ENCODE data around the gene KCNMA1. TPM values are rescaled to one million over a fixed set of nuclear protein-coding genes. Genes with fewer than 3 reads are reported as not detected.
"Not testable (repeated sequence)": the region's sequence is repeated elsewhere in the genome, so short reads cannot be mapped to it uniquely, and the experiment has no call there.

KCNMA1 gene
- polyA plus RNA-seq, 6 donors from 2014 or later: not detected

GRCh38 chr10:77421591-77421990 lies 216.0 kb downstream of the KCNMA1 start:
- Mint-ChIP-seq H3K36me3 (no peaks in the 10 kb centered on the region), H3K27ac (no peak overlapping the region), H3K4me3 (no peak overlapping the region), H3K27me3 (peaks cover 4 to 20% (median 6%) of the 10 kb centered on the region in 3 donors), H3K9me3 (no peaks in the 10 kb centered on the region), H3K4me1 (no peaks in the 10 kb centered on the region)
- no peak for DNase-seq
- no peak for ATAC-seq (ENCODE audit: low read depth in 2 of 2)

- Mint-ChIP-seq H3K9me3 (no peaks in the 10 kb centered on the region), H3K27ac (no peak overlapping the region), H3K27me3 (peaks cover 4 to 20% (median 8%) of the 10 kb centered on the region in 3 donors), H3K36me3 (no peaks in the 10 kb centered on the region), H3K4me1 (no peaks in the 10 kb centered on the region), H3K4me3 (no peak overlapping the region)
- no peak for ATAC-seq (ENCODE audit: low read depth in 2 of 2)
- no peak for DNase-seq
Observed at GRCh38 chr10:77420947-77421523, 216.6 kb downstream of the KCNMA1 start.

- Mint-ChIP-seq H3K36me3 (no peaks in the 10 kb centered on the region), H3K27me3 (peaks cover 5 to 20% (median 10%) of the 10 kb centered on the region in 3 donors), H3K4me1 (no peaks in the 10 kb centered on the region), H3K27ac (no peak overlapping the region), H3K4me3 (no peak overlapping the region), H3K9me3 (no peaks in the 10 kb centered on the region)
- DNase-seq (no peak), ATAC-seq (ENCODE audit: low read depth in 2 of 2) (no peak)
Observed at GRCh38 chr10:77419979-77420378, 217.6 kb downstream of the KCNMA1 start.

GRCh38 chr10:77419056-77419455 lies 218.6 kb downstream of the KCNMA1 start:
- no peaks in the 10 kb centered on the region for H3K4me1 Mint-ChIP-seq

GRCh38 chr10:77417806-77418640 lies 219.6 kb downstream of the KCNMA1 start:
- no peak overlapping the region for H3K4me3 Mint-ChIP-seq
- no peak for DNase-seq
- no peaks in the 10 kb centered on the region for H3K9me3 Mint-ChIP-seq
- no peak overlapping the region for H3K27ac Mint-ChIP-seq
- no peaks in the 10 kb centered on the region for H3K36me3 Mint-ChIP-seq
- no peak for ATAC-seq (ENCODE audit: low read depth in 2 of 2)
- peaks cover 12 to 20% (median 17%) of the 10 kb centered on the region in 3 donors for H3K27me3 Mint-ChIP-seq
- no peaks in the 10 kb centered on the region for H3K4me1 Mint-ChIP-seq

More at GRCh38 chr10:77419056-77419455, 218.6 kb downstream of the KCNMA1 start:
- H3K27me3 Mint-ChIP-seq: peaks cover 10 to 20% (median 11%) of the 10 kb centered on the region in 3 donors
- H3K4me3 Mint-ChIP-seq: peak overlapping the region in 1 of 8 donors; percentile 5
- H3K9me3 Mint-ChIP-seq: no peaks in the 10 kb centered on the region
- no peak for DNase-seq
- H3K36me3 Mint-ChIP-seq: no peaks in the 10 kb centered on the region
- H3K27ac Mint-ChIP-seq: peak overlapping the region in 1 of 6 donors; percentile 48
- ATAC-seq (ENCODE audit: low read depth in 2 of 2): no peak

GRCh38 chr10:77417359-77417758 lies 220.2 kb downstream of the KCNMA1 start:
- Mint-ChIP-seq H3K27me3 (peaks cover 12 to 17% (median 15%) of the 10 kb centered on the region in 3 donors), H3K9me3 (no peaks in the 10 kb centered on the region), H3K4me1 (no peaks in the 10 kb centered on the region), H3K4me3 (no peak overlapping the region), H3K36me3 (no peaks in the 10 kb centered on the region), H3K27ac (no peak overlapping the region)
- ATAC-seq (ENCODE audit: low read depth in 2 of 2) (no peak), DNase-seq (no peak)

- Mint-ChIP-seq H3K4me3 (no peak overlapping the region), H3K36me3 (no peaks in the 10 kb centered on the region)
Observed at GRCh38 chr10:77416311-77417135, 221.1 kb downstream of the KCNMA1 start.

GRCh38 chr10:77415313-77415960 lies 222.2 kb downstream of the KCNMA1 start:
- H3K36me3 Mint-ChIP-seq: no peaks in the 10 kb centered on the region
- peaks cover 0 to 2% (median 0%) of the 10 kb centered on the region in 7 donors for H3K9me3 Mint-ChIP-seq
- H3K4me1 Mint-ChIP-seq: no peaks in the 10 kb centered on the region
- ATAC-seq (ENCODE audit: low read depth in 2 of 2) (no peak), DNase-seq (no peak)
- H3K27ac Mint-ChIP-seq: no peak overlapping the region
- H3K4me3 Mint-ChIP-seq: no peak overlapping the region
- peaks cover 6 to 19% (median 12%) of the 10 kb centered on the region in 3 donors for H3K27me3 Mint-ChIP-seq

More at GRCh38 chr10:77416311-77417135, 221.1 kb downstream of the KCNMA1 start:
- DNase-seq (no peak), ATAC-seq (ENCODE audit: low read depth in 2 of 2) (no peak)
- Mint-ChIP-seq H3K4me1 (no peaks in the 10 kb centered on the region), H3K27me3 (peaks cover 12% of the 10 kb centered on the region in 3 donors), H3K27ac (no peak overlapping the region), H3K9me3 (no peaks in the 10 kb centered on the region)

GRCh38 chr10:77413231-77413630 lies 224.4 kb downstream of the KCNMA1 start:
- H3K27me3 Mint-ChIP-seq: peaks cover 6 to 20% (median 12%) of the 10 kb centered on the region in 3 donors
- DNase-seq (no peak), ATAC-seq (ENCODE audit: low read depth in 2 of 2) (no peak)
- H3K4me1 Mint-ChIP-seq: no peaks in the 10 kb centered on the region
- H3K27ac Mint-ChIP-seq: no peak overlapping the region
- H3K36me3 Mint-ChIP-seq: no peaks in the 10 kb centered on the region
- H3K9me3 Mint-ChIP-seq: peaks cover 0 to 2% (median 0%) of the 10 kb centered on the region in 7 donors
- no peak overlapping the region for H3K4me3 Mint-ChIP-seq

- H3K4me3 Mint-ChIP-seq; H3K4me1 Mint-ChIP-seq; DNase-seq; H3K9me3 Mint-ChIP-seq; ATAC-seq (ENCODE audit: low read depth in 2 of 2); H3K36me3 Mint-ChIP-seq: not testable (repeated sequence)
- Mint-ChIP-seq H3K27me3 (peaks cover 6 to 20% (median 12%) of the 10 kb centered on the region in 3 donors), H3K27ac (peak overlapping the region in 1 of 6 donors; percentile 4)
Observed at GRCh38 chr10:77412573-77413133, 225.0 kb downstream of the KCNMA1 start.

GRCh38 chr10:77411805-77412204 lies 225.8 kb downstream of the KCNMA1 start:
- Mint-ChIP-seq H3K27ac (no peak overlapping the region), H3K4me1 (no peaks in the 10 kb centered on the region), H3K4me3 (no peak overlapping the region), H3K36me3 (no peaks in the 10 kb centered on the region), H3K9me3 (peaks cover 0 to 2% (median 0%) of the 10 kb centered on the region in 7 donors), H3K27me3 (peaks cover 2 to 20% (median 12%) of the 10 kb centered on the region in 3 donors)
- DNase-seq (no peak), ATAC-seq (ENCODE audit: low read depth in 2 of 2) (no peak)

- DNase-seq (no peak), ATAC-seq (ENCODE audit: low read depth in 2 of 2) (no peak)
- Mint-ChIP-seq H3K9me3 (peaks cover 0 to 2% (median 0%) of the 10 kb centered on the region in 7 donors), H3K27me3 (peaks cover 0 to 15% (median 11%) of the 10 kb centered on the region in 3 donors), H3K36me3 (no peaks in the 10 kb centered on the region), H3K4me3 (no peak overlapping the region), H3K27ac (no peak overlapping the region), H3K4me1 (no peaks in the 10 kb centered on the region)
Observed at GRCh38 chr10:77410523-77410922, 227.1 kb downstream of the KCNMA1 start.
